ENCODE results near the gene GAN.

DNA sequence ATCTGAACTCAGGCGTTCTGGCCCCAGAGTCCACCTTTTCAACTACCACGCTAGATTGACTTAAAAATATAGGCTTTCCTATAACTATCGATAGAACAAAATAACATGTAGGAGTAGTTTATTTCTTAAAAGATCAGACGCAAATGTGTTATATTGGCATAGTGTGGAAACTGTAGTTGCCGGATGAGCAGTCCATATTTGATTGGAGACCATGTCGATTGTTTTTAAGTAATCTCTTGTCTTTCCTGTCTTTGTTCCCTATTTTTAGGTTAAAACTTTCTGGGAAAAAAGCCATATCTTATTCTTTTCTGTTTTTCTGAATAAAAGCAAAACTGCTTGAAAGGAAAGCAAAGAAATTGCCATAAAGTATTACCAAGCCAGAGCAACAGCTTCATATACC is 53.1 kb downstream of the GAN start:
- TF ChIP-seq EP300 (IDR thresholded peaks at IDR 0.05; ENCODE audit: borderline replicate concordance) (no peak), TEAD4 (IDR thresholded peaks at IDR 0.05) (no peak), NFIC (IDR thresholded peaks at IDR 0.05) (no peak), USF1 (IDR thresholded peaks at IDR 0.05) (no peak), TAF1 (IDR thresholded peaks at IDR 0.05; ENCODE audit: low read depth) (no peak), YY1 (IDR thresholded peaks at IDR 0.05; ENCODE audit: low read depth) (no peak)
- TF ChIP-seq, protein P1, sequence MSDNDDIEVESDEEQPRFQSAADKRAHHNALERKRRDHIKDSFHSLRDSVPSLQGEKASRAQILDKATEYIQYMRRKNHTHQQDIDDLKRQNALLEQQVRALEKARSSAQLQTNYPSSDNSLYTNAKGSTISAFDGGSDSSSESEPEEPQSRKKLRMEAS (IDR thresholded peaks at IDR 0.05) = no peak
